Measurements from ENCODE around the gene BCL6B.

The BCL6B gene

DNA sequence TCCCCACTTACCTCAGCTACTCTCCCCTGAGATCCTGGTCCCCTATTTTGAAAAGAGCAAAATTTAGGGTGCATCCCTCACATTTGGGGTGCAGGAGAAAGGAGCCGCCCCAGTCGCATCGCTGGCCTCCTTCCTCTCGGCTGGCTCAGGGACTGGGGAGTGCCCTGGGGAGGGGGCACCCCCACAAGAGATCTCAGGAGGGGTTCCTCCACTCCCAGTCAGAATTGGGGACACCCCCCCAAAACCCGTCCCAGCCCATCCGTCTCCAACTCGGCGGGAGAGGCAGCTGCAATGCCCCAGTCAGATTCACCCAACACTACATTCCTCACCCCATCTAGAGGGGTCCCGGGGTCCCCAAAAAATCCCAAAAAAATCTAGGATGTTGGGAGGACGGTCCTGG is 3.5 kb upstream of the BCL6B start:
- Histone ChIP-seq H3K9ac (ENCODE audit: low read length) (no peak overlapping the region), H2AFZ (ENCODE audit: low read depth, low read length, severe bottlenecking) (no peak overlapping the region)

DNA sequence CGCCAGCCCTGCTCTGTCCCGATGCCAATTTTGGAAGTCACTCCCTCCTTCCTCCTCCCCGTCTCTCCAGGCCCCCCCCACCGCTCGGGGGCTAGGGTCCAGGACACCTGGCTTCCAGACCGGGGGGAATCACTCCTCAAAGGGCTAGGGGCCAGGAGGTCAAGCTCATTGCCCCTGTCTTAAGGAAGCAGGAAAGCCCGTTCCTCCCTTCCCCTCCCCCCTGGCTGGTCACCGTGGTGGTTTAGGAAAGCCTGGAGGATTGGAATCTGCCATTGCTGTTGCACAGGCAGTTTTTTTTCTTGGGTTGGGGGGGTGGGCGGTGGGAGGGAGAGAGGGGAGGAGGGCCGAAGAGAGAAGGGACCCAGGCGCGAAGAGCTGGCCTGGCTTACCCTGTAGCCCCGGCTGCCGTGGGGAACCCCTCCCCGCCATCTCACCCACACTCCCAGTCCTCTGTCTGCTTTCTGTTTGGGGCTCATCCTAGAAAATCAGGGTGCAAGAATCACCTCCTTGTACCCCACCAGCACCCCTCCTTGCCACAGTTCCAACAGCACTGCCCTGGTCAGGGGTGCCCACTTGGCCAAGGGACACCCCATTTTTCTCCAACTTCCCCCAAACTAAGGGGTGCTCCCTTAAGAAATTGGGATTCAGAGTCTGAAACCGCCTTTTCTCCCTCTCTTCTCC is 2.9 kb upstream of the BCL6B start:
- no peak overlapping the region for H3K9ac ChIP-seq (ENCODE audit: low read length)
- no peak overlapping the region for H3K4me2 ChIP-seq (ENCODE audit: low read depth, low read length, poor library complexity, severe bottlenecking)

More for the DNA sequence above, 3.5 kb upstream of the BCL6B start:
- H4K20me1 ChIP-seq (ENCODE audit: low read depth, low read length), result no peaks in the 10 kb centered on the region
- H3K79me2 ChIP-seq (ENCODE audit: insufficient read depth, low read length), result no peaks in the 10 kb centered on the region
- no peaks in the 10 kb centered on the region for H3K9me2 ChIP-seq (replicated peaks; ENCODE audit: insufficient read depth, low read length)
- no peak overlapping the region for H3K27ac ChIP-seq (ENCODE audit: low read depth, low read length)
- H3K4me2 ChIP-seq (ENCODE audit: low read depth, low read length, poor library complexity, severe bottlenecking), result no peak overlapping the region
- H3K36me3 ChIP-seq (ENCODE audit: low read length), result no peaks in the 10 kb centered on the region
- no peaks in the 10 kb centered on the region for H3K9me3 ChIP-seq (ENCODE audit: insufficient read depth, low read length)
- 0 out of 2 replicates have a peak, but pooled peaks cover 7% of the 10 kb centered on the region for H3F3A ChIP-seq (ENCODE audit: insufficient read depth)
- TF ChIP-seq, protein P1, sequence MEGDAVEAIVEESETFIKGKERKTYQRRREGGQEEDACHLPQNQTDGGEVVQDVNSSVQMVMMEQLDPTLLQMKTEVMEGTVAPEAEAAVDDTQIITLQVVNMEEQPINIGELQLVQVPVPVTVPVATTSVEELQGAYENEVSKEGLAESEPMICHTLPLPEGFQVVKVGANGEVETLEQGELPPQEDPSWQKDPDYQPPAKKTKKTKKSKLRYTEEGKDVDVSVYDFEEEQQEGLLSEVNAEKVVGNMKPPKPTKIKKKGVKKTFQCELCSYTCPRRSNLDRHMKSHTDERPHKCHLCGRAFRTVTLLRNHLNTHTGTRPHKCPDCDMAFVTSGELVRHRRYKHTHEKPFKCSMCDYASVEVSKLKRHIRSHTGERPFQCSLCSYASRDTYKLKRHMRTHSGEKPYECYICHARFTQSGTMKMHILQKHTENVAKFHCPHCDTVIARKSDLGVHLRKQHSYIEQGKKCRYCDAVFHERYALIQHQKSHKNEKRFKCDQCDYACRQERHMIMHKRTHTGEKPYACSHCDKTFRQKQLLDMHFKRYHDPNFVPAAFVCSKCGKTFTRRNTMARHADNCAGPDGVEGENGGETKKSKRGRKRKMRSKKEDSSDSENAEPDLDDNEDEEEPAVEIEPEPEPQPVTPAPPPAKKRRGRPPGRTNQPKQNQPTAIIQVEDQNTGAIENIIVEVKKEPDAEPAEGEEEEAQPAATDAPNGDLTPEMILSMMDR (IDR thresholded peaks at IDR 0.05; ENCODE audit: insufficient read depth, low read length, poor library complexity, severe bottlenecking), result no peak
- TF ChIP-seq EZH2phosphoT487 (conservative IDR thresholded peaks at IDR 0.05; ENCODE audit: low read length), result no peak
- H3K27me3 ChIP-seq (ENCODE audit: low read length), result no peaks in the 10 kb centered on the region
- H3K4me3 ChIP-seq (ENCODE audit: insufficient read depth, low read length, poor library complexity, severe bottlenecking), result no peak overlapping the region

DNA sequence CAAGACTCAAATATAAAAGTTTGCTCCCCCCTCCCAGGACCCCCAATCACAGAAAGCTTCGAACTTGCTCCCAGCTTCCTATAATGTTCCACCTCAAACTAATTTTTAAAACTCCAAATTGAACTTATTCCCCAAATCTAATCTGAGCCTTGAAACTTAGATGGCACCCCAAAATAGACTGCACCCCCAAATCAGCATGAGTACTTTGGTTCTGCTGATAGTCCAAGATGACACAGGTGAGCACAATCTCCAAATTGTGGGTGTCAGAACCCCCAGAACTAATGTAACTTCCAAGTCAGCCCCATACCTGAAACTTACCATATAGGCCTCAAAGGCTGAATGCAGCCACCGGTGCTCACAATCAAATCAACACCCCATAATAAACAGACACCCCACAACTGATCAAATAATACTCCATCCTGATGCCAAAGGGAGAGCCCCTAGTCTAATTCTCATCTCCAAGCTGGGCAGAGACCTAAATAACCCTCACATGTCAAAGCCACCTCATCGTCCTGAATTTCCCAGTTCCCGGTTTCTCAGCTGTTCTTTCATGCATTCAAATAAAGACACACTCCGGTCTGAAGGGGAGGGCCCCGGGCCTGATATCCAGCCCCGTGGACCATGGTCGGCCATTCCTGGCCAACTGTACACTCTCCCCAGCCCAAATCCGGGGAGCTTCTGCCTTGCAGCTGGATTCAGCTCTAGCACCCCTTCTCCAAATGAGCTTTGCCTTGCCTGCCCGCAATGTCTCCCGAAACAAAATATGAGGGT is 1.8 kb upstream of the BCL6B start:
- H3K27me3 ChIP-seq (ENCODE audit: low read length), result no peaks in the 10 kb centered on the region
- no peak overlapping the region for H3K4me3 ChIP-seq (ENCODE audit: insufficient read depth, low read length, poor library complexity, severe bottlenecking)
- no peaks in the 10 kb centered on the region for H3K36me3 ChIP-seq (ENCODE audit: low read length)
- H2AFZ ChIP-seq (ENCODE audit: low read depth, low read length, severe bottlenecking), result no peak overlapping the region
- H3F3A ChIP-seq (ENCODE audit: insufficient read depth), result no peaks in the 10 kb centered on the region
- TF ChIP-seq, protein P1 (IDR thresholded peaks at IDR 0.05; ENCODE audit: insufficient read depth, low read length, poor library complexity, severe bottlenecking), result no peak
- no peak overlapping the region for H3K27ac ChIP-seq (ENCODE audit: low read depth, low read length)
- H3K9me3 ChIP-seq (ENCODE audit: insufficient read depth, low read length), result no peaks in the 10 kb centered on the region
- no peak overlapping the region for H3K9ac ChIP-seq (ENCODE audit: low read length)
- H3K4me2 ChIP-seq (ENCODE audit: low read depth, low read length, poor library complexity, severe bottlenecking), result no peak overlapping the region
- no peaks in the 10 kb centered on the region for H3K79me2 ChIP-seq (ENCODE audit: insufficient read depth, low read length)
- H3K9me2 ChIP-seq (replicated peaks; ENCODE audit: insufficient read depth, low read length), result no peaks in the 10 kb centered on the region
- H4K20me1 ChIP-seq (ENCODE audit: low read depth, low read length), result no peaks in the 10 kb centered on the region

More for the DNA sequence above, 2.9 kb upstream of the BCL6B start:
- no peak overlapping the region for H3K27ac ChIP-seq (ENCODE audit: low read depth, low read length)
- no peaks in the 10 kb centered on the region for H3K36me3 ChIP-seq (ENCODE audit: low read length)
- no peaks in the 10 kb centered on the region for H3K79me2 ChIP-seq (ENCODE audit: insufficient read depth, low read length)
- TF ChIP-seq, protein P1 (IDR thresholded peaks at IDR 0.05; ENCODE audit: insufficient read depth, low read length, poor library complexity, severe bottlenecking), result no peak
- TF ChIP-seq EZH2phosphoT487 (conservative IDR thresholded peaks at IDR 0.05; ENCODE audit: low read length), result no peak
- no peak overlapping the region for H3K4me3 ChIP-seq (ENCODE audit: insufficient read depth, low read length, poor library complexity, severe bottlenecking)
- 0 out of 2 replicates have a peak, but pooled peaks cover 6% of the 10 kb centered on the region for H3F3A ChIP-seq (ENCODE audit: insufficient read depth)
- no peaks in the 10 kb centered on the region for H3K9me3 ChIP-seq (ENCODE audit: insufficient read depth, low read length)
- no peaks in the 10 kb centered on the region for H4K20me1 ChIP-seq (ENCODE audit: low read depth, low read length)
- no peaks in the 10 kb centered on the region for H3K27me3 ChIP-seq (ENCODE audit: low read length)
- H2AFZ ChIP-seq (ENCODE audit: low read depth, low read length, severe bottlenecking), result no peak overlapping the region
- no peaks in the 10 kb centered on the region for H3K9me2 ChIP-seq (replicated peaks; ENCODE audit: insufficient read depth, low read length)
